Measurements from ENCODE around the gene CGNL1.

- no peak for TF ChIP-seq CTCF (IDR thresholded peaks at IDR 0.05)
- no peak for TF ChIP-seq POLR2A (IDR thresholded peaks at IDR 0.05; ENCODE audit: low read depth)
Measured at GRCh38 chr15:57386976-57387375, 10.7 kb downstream of the CGNL1 start.

Data from esophagus muscularis mucosa (tissue), 3 donors.